Gastrocnemius medialis (tissue), 4 donors: ENCODE data around the gene RBCK1. TPM values are rescaled to one million over a fixed set of nuclear protein-coding genes. Genes with fewer than 3 reads are reported as not detected.

ENCODE experiments used
- ATAC-seq, 2 donors: fragments of 150-250 bp; one replicate each; pipeline ENCODE4 v1.9.1; 2016
- DNase-seq, 2 donors: peaks; one replicate each; pipeline ENCODE4 v3.0.0-alpha.2; 2019
- H3K27ac ChIP-seq, 4 donors: fragments of 200-600 bp; sonication (generic); 1 replicate in 1 of 4; 2 replicates in 3 of 4; pipeline ENCODE4 v1.5.1; 2016 to 2018; ENCODE audit warnings: mild to moderate bottlenecking in 2 of 4, moderate library complexity in 1 of 4
- H3K27me3 ChIP-seq, 3 donors: fragments of 200-600 bp; sonication (generic) in 2 of 3; 1 replicate in 1 of 3; 2 replicates in 2 of 3; pipeline versions ENCODE4 v1.5.1 to v1.6.0; 2016 to 2019; ENCODE audit warnings: mild to moderate bottlenecking in 1 of 3, moderate library complexity in 1 of 3
- H3K36me3 ChIP-seq, 2 donors: fragments of 200-600 bp; sonication (generic) in 1 of 2; one replicate each; pipeline ENCODE4 v1.5.1; 2017 to 2018
- H3K4me1 ChIP-seq, 2 donors: fragments of 200-600 bp; sonication (generic) in 1 of 2; one replicate each; pipeline ENCODE4 v1.5.1; 2016 to 2017; ENCODE audit warnings: mild to moderate bottlenecking in 2 of 2
- H3K4me3 ChIP-seq, 4 donors: fragments of 200-600 bp; sonication (generic) in 3 of 4; 1 replicate in 1 of 4; 2 replicates in 3 of 4; pipeline ENCODE4 v1.5.1; 2016 to 2019; ENCODE audit warnings: mild to moderate bottlenecking in 2 of 4
- H3K9me3 ChIP-seq, 3 donors: fragments of 200-600 bp; sonication (generic) in 2 of 3; 1 replicate in 1 of 3; 2 replicates in 2 of 3; pipeline ENCODE4 v1.5.1; 2016 to 2019
- CTCF ChIP-seq, 5 experiments: fragments of 450-650 bp in 3 of 5; fragments of 200-600 bp in 2 of 5; sonication (generic) in 2 of 5; IDR thresholded peaks in 4 of 5; conservative IDR thresholded peaks in 1 of 5; 1 replicate in 4 of 5; 2 replicates in 1 of 5; pipeline ENCODE4 v1.5.1; 2016 to 2019; ENCODE audit warnings: antibody characterized with exemption in 5 of 5, mild to moderate bottlenecking in 3 of 5, moderate library complexity in 3 of 5
- POLR2A ChIP-seq, 2 donors: fragments of 450-650 bp; IDR thresholded peaks; one replicate each; pipeline ENCODE4 v1.6.1; 2017; ENCODE audit warnings: antibody characterized with exemption in 2 of 2, mild to moderate bottlenecking in 2 of 2, moderate library complexity in 2 of 2
- in situ Hi-C, 4 donors: fragments of 200-750 bp; cut with MboI; loops; one replicate each; pipeline versions ENCODE4 v1.15.0 to v1.8.0; 2017; ENCODE audit warnings: low sequenced_read_pairs in 4 of 4
- intact Hi-C: fragments of 100-400 bp; cut with DNase I; formaldehyde crosslinking; loops from one replicate; pipeline ENCODE4 v1.15.1; 2023; ENCODE audit warnings: low total_unique reads
- total RNA-seq, 4 donors: library from RNA; depleted of rRNA; stranded (reverse); fragments of >200 nt; gene quantifications; one replicate each; pipeline versions ENCODE4 v1.1.0 to v1.2.3, GENCODE V29; 2016

Gene RBCK1
- total RNA-seq, 4 donors from 2014 or later: 38.6 to 76.5 (median 62.6) TPM

DNA sequence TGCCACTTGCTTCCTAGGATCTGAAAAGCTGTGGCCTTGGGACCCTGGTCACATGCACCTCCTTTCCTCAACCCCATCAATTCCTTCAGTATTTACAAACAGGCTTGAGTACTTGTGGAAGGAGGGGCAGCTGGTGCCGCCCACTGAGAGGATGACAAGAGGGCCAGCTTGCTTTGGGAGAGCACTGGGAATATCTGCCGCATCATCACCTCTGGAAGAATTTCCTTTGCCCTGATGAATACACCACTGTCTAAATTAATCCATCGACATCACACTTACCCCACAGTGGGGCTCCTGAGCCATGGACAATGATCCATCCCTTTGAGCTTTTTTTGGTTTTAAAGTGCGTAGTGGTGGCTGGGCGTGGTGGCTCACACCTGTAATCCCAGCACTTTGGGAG lies 28.4 kb downstream of the RBCK1 start:
- intact Hi-C loops: no loop called here
- H3K27me3 ChIP-seq: no peaks in the 10 kb centered on the region
- ATAC-seq: no peak
- peaks cover 0 to 58% of the 10 kb centered on the region in 2 donors for H3K36me3 ChIP-seq
- H3K4me3 ChIP-seq: no peak overlapping the region
- H3K9me3 ChIP-seq: no peaks in the 10 kb centered on the region
- peaks cover 15 to 20% of the 10 kb centered on the region in 2 donors for H3K4me1 ChIP-seq
- TF ChIP-seq CTCF (IDR thresholded peaks at IDR 0.05 in 4 of 5, conservative IDR thresholded peaks at IDR 0.05 in 1 of 5): no peak
- DNase-seq: no peak
- in situ Hi-C loops: loop anchor here in 1 of 4 donors (10.0 kb wide), 1 partner anchor 82 kb away; no protein-coding TSS in a partner anchor
- H3K27ac ChIP-seq: no peak overlapping the region

DNA sequence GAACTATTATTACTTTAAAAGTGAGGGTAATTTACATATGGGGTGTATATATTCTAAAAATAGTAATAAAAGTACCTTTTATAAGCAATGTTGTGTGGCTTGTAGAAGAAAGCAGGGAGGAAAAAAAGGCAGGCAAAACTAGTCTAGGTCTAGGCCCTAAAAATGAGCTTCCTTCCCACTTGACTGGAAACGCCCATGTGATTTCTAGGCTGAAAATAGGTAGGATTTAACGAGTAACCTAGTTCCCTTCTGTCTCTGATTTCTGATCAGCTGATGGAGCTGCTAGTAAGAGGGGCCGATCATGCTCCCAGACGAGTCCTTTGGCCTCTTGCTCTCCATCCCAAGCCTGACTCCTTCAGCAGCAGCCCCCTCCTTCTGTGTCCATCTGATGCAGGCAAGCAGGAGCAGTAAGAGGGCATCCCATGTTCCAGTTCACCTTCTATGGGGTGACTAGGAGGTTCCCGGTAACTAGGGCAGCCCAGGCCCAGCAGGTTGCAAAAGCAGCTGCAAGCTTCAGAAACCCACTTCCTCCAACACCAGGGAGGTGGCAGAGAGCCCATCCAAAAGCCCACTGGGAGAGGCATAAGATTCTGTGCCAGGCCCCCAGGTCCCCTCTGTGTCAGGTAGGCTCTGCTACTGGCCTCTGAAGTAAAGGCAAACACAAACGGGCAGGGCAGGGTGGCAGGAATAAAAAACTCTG lies 29.8 kb downstream of the RBCK1 start:
- Histone ChIP-seq H3K4me3 (no peak overlapping the region), H3K36me3 (peaks cover 0 to 65% of the 10 kb centered on the region in 2 donors), H3K27ac (peak overlapping the region in 1 of 4 donors; percentile 26), H3K9me3 (no peaks in the 10 kb centered on the region), H3K27me3 (no peaks in the 10 kb centered on the region), H3K4me1 (peaks cover 11 to 26% of the 10 kb centered on the region in 2 donors)
- TF ChIP-seq CTCF (IDR thresholded peaks at IDR 0.05 in 4 of 5, conservative IDR thresholded peaks at IDR 0.05 in 1 of 5): no peak
- TF ChIP-seq POLR2A (IDR thresholded peaks at IDR 0.05): no peak
- in situ Hi-C loops (loop anchor here in 1 of 4 donors (10.0 kb wide), 1 partner anchor 83 kb away; no protein-coding TSS in a partner anchor), intact Hi-C loops (no loop called here)
- ATAC-seq: peak in 1 of 2 donors; percentile 40
- no peak for DNase-seq

- in situ Hi-C loops: loop anchor here in 1 of 4 donors (10.0 kb wide), 1 partner anchor 84 kb away; no protein-coding TSS in a partner anchor
- no peaks in the 10 kb centered on the region for H3K27me3 ChIP-seq
- H3K4me3 ChIP-seq: no peak overlapping the region
- H3K4me1 ChIP-seq: peaks cover 7 to 35% of the 10 kb centered on the region in 2 donors
- peak overlapping the region in 1 of 4 donors; percentile 26 for H3K27ac ChIP-seq
- TF ChIP-seq POLR2A (IDR thresholded peaks at IDR 0.05) (no peak), CTCF (IDR thresholded peaks at IDR 0.05 in 4 of 5, conservative IDR thresholded peaks at IDR 0.05 in 1 of 5) (no peak)
- no peak for ATAC-seq
- H3K36me3 ChIP-seq: peaks cover 0 to 70% of the 10 kb centered on the region in 2 donors
- DNase-seq: no peak
- H3K9me3 ChIP-seq: no peaks in the 10 kb centered on the region
- intact Hi-C loops: no loop called here
These were observed 30.7 kb downstream of the RBCK1 start for GRCh38 chr20:438571-439469.

- peaks cover 21 to 47% of the 10 kb centered on the region in 2 donors for H3K4me1 ChIP-seq
- ATAC-seq (no peak), DNase-seq (no peak)
- intact Hi-C loops (no loop called here), in situ Hi-C loops (no loop called here)
- H3K27ac ChIP-seq: no peak overlapping the region
- H3K36me3 ChIP-seq: peaks cover 0 to 65% of the 10 kb centered on the region in 2 donors
- TF ChIP-seq CTCF (IDR thresholded peaks at IDR 0.05 in 4 of 5, conservative IDR thresholded peaks at IDR 0.05 in 1 of 5): no peak
- TF ChIP-seq POLR2A (IDR thresholded peaks at IDR 0.05): no peak
- no peak overlapping the region for H3K4me3 ChIP-seq
- no peaks in the 10 kb centered on the region for H3K9me3 ChIP-seq
- no peaks in the 10 kb centered on the region for H3K27me3 ChIP-seq
These were observed 32.0 kb downstream of the RBCK1 start for GRCh38 chr20:440148-440547.
